Neural crest cell (in vitro differentiated cells): ENCODE results near the gene SH3D21. TPM values are rescaled to one million over a fixed set of nuclear protein-coding genes. Genes with fewer than 3 reads are reported as not detected.

ENCODE experiments used
- DNase-seq: peaks from one replicate; pipeline ENCODE4 v3.0.0; 2021; ENCODE audit warnings: low read depth, mixed read lengths, low spot score
- H3K27ac Mint-ChIP-seq: one replicate; pipeline ENCODE4 v1.8.0; 2021; ENCODE audit warnings: mild to moderate bottlenecking, mixed read lengths; ENCODE audit not compliant: unreplicated experiment
- H3K27me3 Mint-ChIP-seq: 2 replicates; pipeline ENCODE4 v1.8.0; 2021; ENCODE audit warnings: low read depth, mild to moderate bottlenecking, mixed read lengths
- H3K36me3 Mint-ChIP-seq: 2 replicates; pipeline ENCODE4 v1.8.0; 2021; ENCODE audit warnings: low read depth, mild to moderate bottlenecking, mixed read lengths
- H3K4me1 Mint-ChIP-seq: 2 replicates; pipeline ENCODE4 v1.8.0; 2021; ENCODE audit warnings: mixed read lengths
- H3K4me3 Mint-ChIP-seq: one replicate; pipeline ENCODE4 v1.8.0; 2021; ENCODE audit warnings: mild to moderate bottlenecking, mixed read lengths
- H3K9me3 Mint-ChIP-seq: 2 replicates; pipeline ENCODE4 v1.8.0; 2021; ENCODE audit warnings: mixed read lengths
- total RNA-seq: library from RNA; stranded (reverse); gene quantifications from 2 replicates; pipeline ENCODE4 v1.2.1, GENCODE V29; 2021
- TF ChIP-seq, protein P1 (sequence below): fragments of 200-600 bp; sonication (generic); conservative IDR thresholded peaks from 2 replicates; pipeline ENCODE4 v1.5.0; 2021; ENCODE audit warnings: antibody characterized with exemption, mild to moderate bottlenecking

The SH3D21 gene
- total RNA-seq, 1 donor from 2014 or later = 5.4 TPM

GRCh38 chr1:36321119-36321951 lies 15.2 kb downstream of the SH3D21 start:
- Mint-ChIP-seq H3K9me3 (no peaks in the 10 kb centered on the region), H3K27ac (no peak overlapping the region), H3K36me3 (peaks cover 3% of the 10 kb centered on the region), H3K4me1 (peaks cover 22% of the 10 kb centered on the region), H3K4me3 (peak overlapping the region; percentile 85), H3K27me3 (peaks cover 10% of the 10 kb centered on the region)
- TF ChIP-seq, protein P1, sequence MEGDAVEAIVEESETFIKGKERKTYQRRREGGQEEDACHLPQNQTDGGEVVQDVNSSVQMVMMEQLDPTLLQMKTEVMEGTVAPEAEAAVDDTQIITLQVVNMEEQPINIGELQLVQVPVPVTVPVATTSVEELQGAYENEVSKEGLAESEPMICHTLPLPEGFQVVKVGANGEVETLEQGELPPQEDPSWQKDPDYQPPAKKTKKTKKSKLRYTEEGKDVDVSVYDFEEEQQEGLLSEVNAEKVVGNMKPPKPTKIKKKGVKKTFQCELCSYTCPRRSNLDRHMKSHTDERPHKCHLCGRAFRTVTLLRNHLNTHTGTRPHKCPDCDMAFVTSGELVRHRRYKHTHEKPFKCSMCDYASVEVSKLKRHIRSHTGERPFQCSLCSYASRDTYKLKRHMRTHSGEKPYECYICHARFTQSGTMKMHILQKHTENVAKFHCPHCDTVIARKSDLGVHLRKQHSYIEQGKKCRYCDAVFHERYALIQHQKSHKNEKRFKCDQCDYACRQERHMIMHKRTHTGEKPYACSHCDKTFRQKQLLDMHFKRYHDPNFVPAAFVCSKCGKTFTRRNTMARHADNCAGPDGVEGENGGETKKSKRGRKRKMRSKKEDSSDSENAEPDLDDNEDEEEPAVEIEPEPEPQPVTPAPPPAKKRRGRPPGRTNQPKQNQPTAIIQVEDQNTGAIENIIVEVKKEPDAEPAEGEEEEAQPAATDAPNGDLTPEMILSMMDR = no peak
- DNase-seq = peak; percentile 49

GRCh38 chr1:36322041-36322785 lies 16.0 kb downstream of the SH3D21 start:
- DNase-seq = no peak
- TF ChIP-seq, protein P1 = no peak
- Mint-ChIP-seq H3K4me3 (peak overlapping the region; percentile 85), H3K9me3 (no peaks in the 10 kb centered on the region), H3K4me1 (peaks cover 22% of the 10 kb centered on the region), H3K27me3 (peaks cover 10% of the 10 kb centered on the region), H3K36me3 (peaks cover 3% of the 10 kb centered on the region), H3K27ac (no peak overlapping the region)

DNA sequence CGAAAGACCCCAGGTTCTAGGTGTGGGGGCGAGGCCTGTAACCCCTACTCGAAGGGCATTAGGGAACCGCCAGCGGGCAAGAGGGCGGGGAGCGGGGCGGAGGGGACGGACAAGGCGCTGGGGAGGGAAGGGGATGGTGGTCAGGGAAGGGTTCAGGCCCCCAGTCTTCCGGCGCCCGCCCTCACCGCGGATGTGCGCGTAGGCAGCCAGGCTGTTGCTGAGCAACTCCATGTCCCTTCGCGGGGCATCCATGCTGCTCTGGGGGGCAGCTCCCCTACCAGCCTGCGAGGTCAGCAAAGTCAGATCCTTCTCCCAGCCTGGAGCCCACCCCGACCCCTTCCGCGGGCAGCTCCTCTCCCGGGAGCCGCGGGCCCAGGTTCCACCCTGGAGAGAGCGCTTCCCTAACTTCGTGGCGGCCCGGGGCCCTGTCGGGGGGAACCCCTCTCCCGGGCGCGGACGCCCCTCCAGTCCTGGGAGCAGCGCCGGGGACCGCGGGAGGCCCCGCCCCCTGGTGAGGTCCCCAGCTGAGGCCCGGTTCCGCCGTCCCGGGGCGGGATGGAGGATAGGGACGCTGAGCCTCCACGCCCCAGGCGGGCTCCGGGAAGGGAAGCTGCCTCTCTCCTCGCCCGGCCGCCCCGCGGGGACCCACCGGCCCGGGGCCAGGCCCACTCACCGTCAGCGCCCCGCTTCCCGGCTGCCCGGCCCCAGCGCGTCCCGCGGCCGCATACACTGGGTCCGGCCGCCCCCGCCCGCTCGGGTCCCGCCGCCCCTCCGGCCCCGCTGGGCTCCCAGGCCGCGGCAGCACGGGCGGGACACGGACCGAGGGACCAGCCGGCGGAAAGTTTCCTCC lies 16.8 kb downstream of the SH3D21 start:
- TF ChIP-seq, protein P1 = no peak
- no peak overlapping the region for H3K27ac Mint-ChIP-seq
- H3K36me3 Mint-ChIP-seq = peaks cover 2% of the 10 kb centered on the region
- H3K4me1 Mint-ChIP-seq = peaks cover 22% of the 10 kb centered on the region
- H3K4me3 Mint-ChIP-seq = peak overlapping the region; percentile 84
- H3K9me3 Mint-ChIP-seq = no peaks in the 10 kb centered on the region
- H3K27me3 Mint-ChIP-seq = peaks cover 10% of the 10 kb centered on the region
- peak; percentile 39 for DNase-seq

GRCh38 chr1:36323636-36324352 lies 17.6 kb downstream of the SH3D21 start, which contains the start of gene EVA1B:
EVA1B (minus strand) TSS chr1:36323645; CDS start chr1:36323037, 608 bp downstream.
- Mint-ChIP-seq H3K4me3 (peak within 1 kb of the TSS; percentile 89), H3K27ac (no peak within 1 kb of the TSS), H3K4me1 (peaks cover 22% of the 10 kb centered on the region), H3K36me3 (no peaks in the 10 kb centered on the region), H3K27me3 (peaks cover 10% of the 10 kb centered on the region), H3K9me3 (no peaks in the 10 kb centered on the region)
- DNase-seq = peak; percentile 60
- TF ChIP-seq, protein P1 = no peak
